Neuronal stem cell (in vitro differentiated cells): ENCODE results near the gene GJC1.

Experiments used
- DNase-seq: peaks from one replicate; pipeline ENCODE4 v3.0.0-alpha.2; 2013; ENCODE audit warnings: low spot score
- H2AFZ ChIP-seq: one replicate; pipeline ENCODE4 v1.6.1; 2013; ENCODE audit warnings: mild to moderate bottlenecking, low read length, inconsistent platforms
- H2AK5ac ChIP-seq: 2 replicates; pipeline ENCODE4 v1.6.1; 2013; ENCODE audit warnings: low read depth, mild to moderate bottlenecking, inconsistent platforms, low read length, moderate library complexity, mixed read lengths
- H2BK120ac ChIP-seq: 2 replicates; pipeline ENCODE4 v1.6.1; 2013; ENCODE audit warnings: low read depth, mild to moderate bottlenecking, inconsistent platforms, low read length, moderate library complexity, mixed read lengths
- H2BK12ac ChIP-seq: one replicate; pipeline ENCODE4 v1.6.1; 2013; ENCODE audit warnings: low read length, inconsistent platforms
- H2BK15ac ChIP-seq: 2 replicates; pipeline ENCODE4 v1.6.1; 2013; ENCODE audit warnings: mild to moderate bottlenecking, low read length, inconsistent platforms, mixed read lengths
- H2BK5ac ChIP-seq: one replicate; pipeline ENCODE4 v1.6.1; 2013; ENCODE audit warnings: inconsistent platforms, mild to moderate bottlenecking, low read length, moderate library complexity
- H3K14ac ChIP-seq: one replicate; pipeline ENCODE4 v1.6.1; 2013; ENCODE audit warnings: low read length, inconsistent platforms
- H3K18ac ChIP-seq: 2 replicates; pipeline ENCODE4 v1.6.1; 2013; ENCODE audit warnings: low read length, inconsistent platforms
- H3K23ac ChIP-seq: 2 replicates; pipeline ENCODE4 v1.6.1; 2013; ENCODE audit warnings: low read depth, mild to moderate bottlenecking, mixed read lengths, low read length, inconsistent platforms; ENCODE audit not compliant: poor library complexity
- H3K27ac ChIP-seq: replicated peaks from 3 replicates; pipeline ENCODE4 v1.5.1; 2013; ENCODE audit warnings: low read length, inconsistent platforms
- H3K27me3 ChIP-seq, 3 experiments: 2 replicates each; pipeline ENCODE4 v1.6.1; 2013; ENCODE audit warnings: low read length in 3 of 3, mild to moderate bottlenecking in 2 of 3, inconsistent platforms in 1 of 3, low read depth in 1 of 3, mixed read lengths in 1 of 3, moderate library complexity in 1 of 3; ENCODE audit not compliant: control insufficient read depth in 3 of 3, insufficient read depth in 3 of 3
- H3K36me3 ChIP-seq, 2 donors: replicated peaks in 1 of 2; 2 replicates each; pipeline ENCODE4 v1.6.1; 2013; ENCODE audit warnings: low read length in 2 of 2; ENCODE audit not compliant: control insufficient read depth in 2 of 2, insufficient read depth in 2 of 2
- H3K4ac ChIP-seq: 2 replicates; pipeline ENCODE4 v1.6.1; 2013; ENCODE audit warnings: inconsistent platforms, mild to moderate bottlenecking, low read length, moderate library complexity
- H3K4me1 ChIP-seq, 2 donors: 1 replicate in 1 of 2; 2 replicates in 1 of 2; pipeline ENCODE4 v1.6.1; 2013; ENCODE audit warnings: low read length in 2 of 2, low read depth in 1 of 2; ENCODE audit not compliant: control insufficient read depth in 2 of 2, insufficient read depth in 1 of 2
- H3K4me2 ChIP-seq: one replicate; pipeline ENCODE4 v1.6.1; 2013; ENCODE audit warnings: mild to moderate bottlenecking, low read length, inconsistent platforms; ENCODE audit not compliant: insufficient read depth, poor library complexity, severe bottlenecking
- H3K4me3 ChIP-seq, 2 donors: 2 replicates each; pipeline ENCODE4 v1.5.1; 2013; ENCODE audit warnings: low read length in 2 of 2, mild to moderate bottlenecking in 2 of 2, inconsistent platforms in 1 of 2, moderate library complexity in 1 of 2
- H3K79me1 ChIP-seq: one replicate; pipeline ENCODE4 v1.6.1; 2013; ENCODE audit warnings: low read depth, mild to moderate bottlenecking, inconsistent platforms, low read length, moderate library complexity
- H3K9ac ChIP-seq: one replicate; pipeline ENCODE4 v1.6.1; 2013; ENCODE audit warnings: mild to moderate bottlenecking, low read depth, low read length, inconsistent platforms; ENCODE audit not compliant: poor library complexity
- H3K9me3 ChIP-seq, 2 donors: replicated peaks in 1 of 2; 2 replicates each; pipeline versions ENCODE3 to v1.6.1; 2013; ENCODE audit warnings: low read length in 2 of 2, mild to moderate bottlenecking in 2 of 2, inconsistent platforms in 1 of 2, low read depth in 1 of 2, mixed read lengths in 1 of 2, moderate library complexity in 1 of 2; ENCODE audit not compliant: control insufficient read depth in 2 of 2, insufficient read depth in 1 of 2
- H4K8ac ChIP-seq: one replicate; pipeline ENCODE4 v1.6.1; 2013; ENCODE audit warnings: low read depth, mild to moderate bottlenecking, inconsistent platforms, low read length, moderate library complexity
- H4K91ac ChIP-seq: one replicate; pipeline ENCODE4 v1.6.1; 2013; ENCODE audit warnings: low read length, low read depth, mild to moderate bottlenecking, inconsistent platforms; ENCODE audit not compliant: poor library complexity
- WGBS, 2 donors: extraction: QIAGEN DNeasy Blood & Tissue Kit; methylation state at CpG; one replicate each; pipeline ENCODE4 v1.1.7; 2013; ENCODE audit warnings: missing lambda C conversion rate in 2 of 2, mixed read lengths in 1 of 2; ENCODE audit not compliant: insufficient read length in 2 of 2, insufficient replicate concordance in 1 of 2; ENCODE audit errors: extremely low coverage in 2 of 2; 5-methylcytosine and 5-hydroxymethylcytosine counted together

The GJC1 gene

DNA sequence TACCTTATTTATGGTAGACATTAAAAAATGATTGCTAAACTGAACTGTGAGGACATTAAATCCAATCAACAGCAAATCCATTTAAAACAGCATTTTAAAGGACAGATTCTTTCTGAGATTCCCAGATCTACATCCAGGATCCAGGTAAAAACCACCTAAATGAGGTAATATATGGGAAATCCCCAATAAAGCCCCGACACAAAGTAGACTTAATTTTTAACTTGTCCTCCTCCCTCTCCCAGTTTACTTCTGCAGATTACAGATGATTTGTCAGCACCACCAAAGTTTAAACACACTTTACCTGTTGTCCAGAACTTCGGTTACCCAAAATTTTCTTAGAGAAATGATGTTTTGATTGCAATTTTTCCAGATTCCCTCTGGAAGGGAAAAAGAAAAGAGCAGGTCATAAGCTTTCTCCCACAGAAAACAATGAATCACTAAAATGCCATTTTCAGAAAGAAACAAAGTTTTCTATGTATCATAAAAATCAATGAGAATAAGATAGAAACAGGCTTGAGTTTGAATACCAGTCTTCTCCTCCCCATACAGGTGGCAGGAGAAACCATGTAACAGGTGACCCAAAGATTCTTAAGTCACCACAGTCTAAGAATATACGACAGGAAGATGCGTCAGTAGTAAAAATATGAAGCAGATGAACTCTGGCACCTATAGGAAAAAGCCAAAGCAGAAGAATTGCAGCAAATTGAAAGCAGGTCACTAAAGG, 22.8 kb downstream of the GJC1 start:
- no peak overlapping the region for H2BK120ac ChIP-seq
- no peak overlapping the region for H4K8ac ChIP-seq
- no peaks in the 10 kb centered on the region for H3K27me3 ChIP-seq
- no peak overlapping the region for H3K9ac ChIP-seq
- H3K79me1 ChIP-seq: peaks cover 3% of the 10 kb centered on the region
- no peak overlapping the region for H4K91ac ChIP-seq
- no peak overlapping the region for H3K18ac ChIP-seq
- H3K14ac ChIP-seq: no peak overlapping the region
- H3K36me3 ChIP-seq: peaks cover 24 to 79% of the 10 kb centered on the region in 2 donors
- no CpG with 5 or more reads among the region's 4 CpGs for WGBS, 2 donors
- no peaks in the 10 kb centered on the region for H3K4me1 ChIP-seq
- H3K4me3 ChIP-seq: no peak overlapping the region
- no peak overlapping the region for H2BK15ac ChIP-seq
- no peak overlapping the region for H3K4me2 ChIP-seq
- no peak for DNase-seq
- H2BK12ac ChIP-seq: no peak overlapping the region
- H3K4ac ChIP-seq: no peak overlapping the region
- peaks cover 0 to 1% of the 10 kb centered on the region in 2 donors for H3K9me3 ChIP-seq
- no peak overlapping the region for H3K27ac ChIP-seq
- H2BK5ac ChIP-seq: no peak overlapping the region
- no peak overlapping the region for H3K23ac ChIP-seq
- H2AFZ ChIP-seq: no peak overlapping the region
- H2AK5ac ChIP-seq: no peak overlapping the region

DNA sequence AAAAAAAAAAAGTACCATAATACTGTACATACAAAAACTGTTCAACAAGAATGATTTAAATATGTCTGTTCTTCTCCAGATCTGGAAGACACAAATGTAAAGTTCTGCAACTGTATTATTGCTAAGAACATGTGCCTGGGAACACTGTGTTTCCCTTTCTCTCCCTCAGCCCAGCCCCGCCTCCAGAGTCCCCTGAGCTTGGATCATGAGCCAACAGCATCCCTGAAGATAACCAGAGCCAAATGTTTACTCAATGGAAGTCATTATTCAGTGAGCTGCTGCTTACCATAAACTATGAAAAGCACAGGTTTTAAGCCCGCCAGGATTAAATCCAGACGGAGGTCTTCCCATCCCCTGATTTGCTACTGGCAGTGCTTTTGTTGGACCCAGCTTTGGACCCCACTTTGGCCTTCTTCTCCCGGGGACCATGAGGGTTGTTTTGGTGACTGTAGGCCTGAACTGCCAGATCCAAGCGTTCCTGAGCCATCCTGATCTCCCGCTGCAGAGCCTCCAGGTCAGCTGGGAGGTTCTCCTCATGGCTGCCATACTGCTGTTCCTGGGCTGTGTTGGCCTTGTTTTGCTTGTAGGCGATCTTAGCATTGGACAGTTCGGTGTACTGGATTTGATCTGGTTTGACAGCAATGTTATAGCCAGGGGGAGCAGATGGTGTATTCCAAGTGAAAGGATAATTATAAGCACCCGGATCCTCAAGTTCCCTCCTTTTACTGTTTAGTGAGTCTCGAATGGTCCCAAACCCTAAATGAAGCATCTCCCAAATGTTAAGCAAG, 25.6 kb downstream of the GJC1 start:
- H3K27ac ChIP-seq: no peak overlapping the region
- H3K9ac ChIP-seq: no peak overlapping the region
- H3K4ac ChIP-seq: no peak overlapping the region
- H3K79me1 ChIP-seq: no peaks in the 10 kb centered on the region
- no peak overlapping the region for H2AFZ ChIP-seq
- H2BK12ac ChIP-seq: no peak overlapping the region
- H3K4me3 ChIP-seq: no peak overlapping the region
- no peak overlapping the region for H2BK5ac ChIP-seq
- no peaks in the 10 kb centered on the region for H3K9me3 ChIP-seq
- WGBS, 2 donors: no CpG with 5 or more reads among the region's 10 CpGs
- H3K18ac ChIP-seq: no peak overlapping the region
- H3K36me3 ChIP-seq: peaks cover 29 to 97% of the 10 kb centered on the region in 2 donors
- no peak overlapping the region for H4K91ac ChIP-seq
- no peak overlapping the region for H2BK120ac ChIP-seq
- no peak overlapping the region for H3K4me2 ChIP-seq
- DNase-seq: no peak
- no peak overlapping the region for H3K14ac ChIP-seq
- no peaks in the 10 kb centered on the region for H3K4me1 ChIP-seq
- no peak overlapping the region for H3K23ac ChIP-seq
- H4K8ac ChIP-seq: no peak overlapping the region
- H2AK5ac ChIP-seq: no peak overlapping the region
- no peak overlapping the region for H2BK15ac ChIP-seq
- H3K27me3 ChIP-seq: no peaks in the 10 kb centered on the region

DNA sequence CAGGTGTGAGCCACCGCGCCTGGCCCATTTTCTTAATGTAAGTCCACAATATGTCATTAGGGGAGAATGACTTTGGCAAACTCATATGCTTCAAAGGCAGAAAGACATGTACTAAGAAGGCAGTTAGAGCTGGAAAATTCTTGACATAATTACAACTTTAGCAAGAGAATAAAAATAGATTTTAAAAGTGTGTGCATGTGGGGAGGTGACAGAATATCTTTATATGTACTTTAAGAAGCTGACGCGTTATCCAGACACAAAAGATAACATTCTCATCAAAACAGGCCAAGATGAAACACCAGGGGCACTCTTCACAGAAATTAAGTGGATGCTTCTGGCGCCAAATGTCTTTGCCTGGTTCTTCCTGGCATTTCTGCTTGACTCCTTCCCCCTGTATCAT, 28.2 kb downstream of the GJC1 start:
- Histone ChIP-seq H3K9me3 (no peaks in the 10 kb centered on the region), H3K14ac (no peak overlapping the region), H2BK120ac (no peak overlapping the region), H3K27me3 (no peaks in the 10 kb centered on the region), H2BK15ac (no peak overlapping the region), H3K4ac (no peak overlapping the region), H2AFZ (no peak overlapping the region), H3K79me1 (no peaks in the 10 kb centered on the region), H3K4me2 (no peak overlapping the region), H3K23ac (no peak overlapping the region), H3K4me1 (no peaks in the 10 kb centered on the region), H3K36me3 (peaks cover 28 to 97% of the 10 kb centered on the region in 2 donors), H3K4me3 (no peak overlapping the region), H4K91ac (no peak overlapping the region), H3K18ac (no peak overlapping the region), H2AK5ac (no peak overlapping the region), H3K9ac (no peak overlapping the region), H2BK12ac (no peak overlapping the region), H3K27ac (no peak overlapping the region), H2BK5ac (no peak overlapping the region), H4K8ac (no peak overlapping the region)
- no peak for DNase-seq
- WGBS, 2 donors: no CpG with 5 or more reads among the region's 5 CpGs

DNA sequence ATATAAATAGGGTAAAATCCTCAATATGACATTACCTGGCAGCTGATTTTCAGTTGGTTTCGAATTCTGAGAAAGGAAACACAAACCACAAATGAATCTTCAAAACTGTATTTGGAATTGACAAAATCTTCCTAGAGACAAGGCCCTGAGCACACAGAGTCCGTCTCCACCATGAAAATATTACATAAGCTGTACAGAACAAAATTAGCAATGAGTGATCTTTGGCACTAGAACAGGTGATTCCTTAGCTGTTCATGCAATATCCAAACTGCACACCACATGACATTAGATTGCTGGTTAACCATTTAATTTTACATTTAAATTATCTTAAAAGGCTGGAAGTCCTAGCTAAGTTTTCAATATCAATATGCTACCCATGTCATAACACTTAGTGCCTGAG, 31.7 kb downstream of the GJC1 start:
- H3K27ac ChIP-seq: no peak overlapping the region
- H3K23ac ChIP-seq: no peak overlapping the region
- H3K79me1 ChIP-seq: no peaks in the 10 kb centered on the region
- no peak overlapping the region for H2BK5ac ChIP-seq
- H3K4ac ChIP-seq: no peak overlapping the region
- no peak overlapping the region for H3K4me3 ChIP-seq
- no peak overlapping the region for H2BK15ac ChIP-seq
- peaks cover 15 to 76% of the 10 kb centered on the region in 2 donors for H3K36me3 ChIP-seq
- DNase-seq: no peak
- H4K8ac ChIP-seq: no peak overlapping the region
- no peak overlapping the region for H3K18ac ChIP-seq
- no peak overlapping the region for H2AFZ ChIP-seq
- H3K4me2 ChIP-seq: no peak overlapping the region
- no peak overlapping the region for H3K9ac ChIP-seq
- no peaks in the 10 kb centered on the region for H3K27me3 ChIP-seq
- H2AK5ac ChIP-seq: no peak overlapping the region
- no peaks in the 10 kb centered on the region for H3K9me3 ChIP-seq
- no peak overlapping the region for H2BK120ac ChIP-seq
- H3K4me1 ChIP-seq: peaks cover 4 to 14% of the 10 kb centered on the region in 2 donors
- H2BK12ac ChIP-seq: no peak overlapping the region
- H4K91ac ChIP-seq: no peak overlapping the region
- WGBS, 2 donors: no CpG with 5 or more reads among the region's 2 CpGs
- no peak overlapping the region for H3K14ac ChIP-seq
